ENCODE results near the gene SLC25A38. TPM values are rescaled to one million over a fixed set of nuclear protein-coding genes. Genes with fewer than 3 reads are reported as not detected.

The SLC25A38 gene
- total RNA-seq, 1 donor from 2014 or later = 34.4 TPM

- Histone ChIP-seq H3K27ac (ENCODE audit: low read depth, low read length) (no peak overlapping the region), H3K4me1 (ENCODE audit: insufficient read depth, low read length) (no peaks in the 10 kb centered on the region), H3K9ac (ENCODE audit: low read length) (no peak overlapping the region), H3K4me2 (ENCODE audit: low read length) (no peak overlapping the region), H3K4me3 (ENCODE audit: insufficient read depth, low read depth, low read length) (no peak overlapping the region), H3K79me2 (ENCODE audit: insufficient read depth, low read length) (no peaks in the 10 kb centered on the region), H3K9me3 (ENCODE audit: insufficient read depth, low read depth, low read length) (no peaks in the 10 kb centered on the region), H3K36me3 (ENCODE audit: insufficient read depth, low read length) (no peaks in the 10 kb centered on the region), H3K27me3 (ENCODE audit: insufficient read depth, low read length) (no peaks in the 10 kb centered on the region), H2AFZ (ENCODE audit: low read depth, low read length) (no peak overlapping the region), H4K20me1 (ENCODE audit: insufficient read depth, low read length) (no peaks in the 10 kb centered on the region)
- Mint-ChIP-seq H3K4me1 (ENCODE audit: low read depth, unreplicated experiment) (no peaks in the 10 kb centered on the region), H3K27ac (ENCODE audit: unreplicated experiment) (no peak overlapping the region), H3K27me3 (ENCODE audit: low read depth, unreplicated experiment) (peaks cover 7% of the 10 kb centered on the region), H3K36me3 (ENCODE audit: low read depth, unreplicated experiment) (no peaks in the 10 kb centered on the region), H3K4me3 (ENCODE audit: unreplicated experiment) (no peak overlapping the region), H3K9me3 (ENCODE audit: unreplicated experiment) (no peaks in the 10 kb centered on the region)
- no peak for FAIRE-seq
- DNase-seq (ENCODE audit: low read depth) = no peak
- no peak for TF ChIP-seq CTCF (IDR thresholded peaks at IDR 0.05; ENCODE audit: insufficient read depth, low read depth, low read length)
- no peak for TF ChIP-seq EZH2 (IDR thresholded peaks at IDR 0.05; ENCODE audit: insufficient read depth, low read length)
Measured at GRCh38 chr3:39343076-39343717, 40.0 kb upstream of the SLC25A38 start.

GRCh38 chr3:39343760-39344159, 39.4 kb upstream of the SLC25A38 start:
- TF ChIP-seq CTCF (IDR thresholded peaks at IDR 0.05; ENCODE audit: insufficient read depth, low read depth, low read length) (no peak), EZH2 (IDR thresholded peaks at IDR 0.05; ENCODE audit: insufficient read depth, low read length) (no peak)
- Histone ChIP-seq H3K9me3 (ENCODE audit: insufficient read depth, low read depth, low read length) (no peaks in the 10 kb centered on the region), H3K4me1 (ENCODE audit: insufficient read depth, low read length) (no peaks in the 10 kb centered on the region), H3K36me3 (ENCODE audit: insufficient read depth, low read length) (no peaks in the 10 kb centered on the region), H2AFZ (ENCODE audit: low read depth, low read length) (no peak overlapping the region), H3K27ac (ENCODE audit: low read depth, low read length) (no peak overlapping the region), H3K27me3 (ENCODE audit: insufficient read depth, low read length) (no peaks in the 10 kb centered on the region), H3K4me3 (ENCODE audit: insufficient read depth, low read depth, low read length) (no peak overlapping the region), H3K79me2 (ENCODE audit: insufficient read depth, low read length) (no peaks in the 10 kb centered on the region), H4K20me1 (ENCODE audit: insufficient read depth, low read length) (no peaks in the 10 kb centered on the region), H3K4me2 (ENCODE audit: low read length) (no peak overlapping the region), H3K9ac (ENCODE audit: low read length) (no peak overlapping the region)
- Mint-ChIP-seq H3K36me3 (ENCODE audit: low read depth, unreplicated experiment) (no peaks in the 10 kb centered on the region), H3K4me3 (ENCODE audit: unreplicated experiment) (no peak overlapping the region), H3K27ac (ENCODE audit: unreplicated experiment) (no peak overlapping the region), H3K27me3 (ENCODE audit: low read depth, unreplicated experiment) (peaks cover 7% of the 10 kb centered on the region), H3K4me1 (ENCODE audit: low read depth, unreplicated experiment) (no peaks in the 10 kb centered on the region), H3K9me3 (ENCODE audit: unreplicated experiment) (no peaks in the 10 kb centered on the region)
- FAIRE-seq (no peak), DNase-seq (ENCODE audit: low read depth) (no peak)

- Histone ChIP-seq H3K9me3 (ENCODE audit: insufficient read depth, low read depth, low read length) (no peaks in the 10 kb centered on the region), H4K20me1 (ENCODE audit: insufficient read depth, low read length) (no peaks in the 10 kb centered on the region), H3K4me1 (ENCODE audit: insufficient read depth, low read length) (no peaks in the 10 kb centered on the region), H3K4me2 (ENCODE audit: low read length) (no peak overlapping the region), H3K9ac (ENCODE audit: low read length) (no peak overlapping the region), H3K4me3 (ENCODE audit: insufficient read depth, low read depth, low read length) (no peak overlapping the region), H3K27ac (ENCODE audit: low read depth, low read length) (no peak overlapping the region), H3K27me3 (ENCODE audit: insufficient read depth, low read length) (no peaks in the 10 kb centered on the region), H2AFZ (ENCODE audit: low read depth, low read length) (no peak overlapping the region), H3K36me3 (ENCODE audit: insufficient read depth, low read length) (no peaks in the 10 kb centered on the region), H3K79me2 (ENCODE audit: insufficient read depth, low read length) (no peaks in the 10 kb centered on the region)
- DNase-seq (ENCODE audit: low read depth) = no peak
- FAIRE-seq = no peak
- H3K27me3 Mint-ChIP-seq (ENCODE audit: low read depth, unreplicated experiment) = peaks cover 7% of the 10 kb centered on the region
- H3K4me3 Mint-ChIP-seq (ENCODE audit: unreplicated experiment) = no peak overlapping the region
- no peak overlapping the region for H3K27ac Mint-ChIP-seq (ENCODE audit: unreplicated experiment)
- TF ChIP-seq EZH2 (IDR thresholded peaks at IDR 0.05; ENCODE audit: insufficient read depth, low read length) (no peak), CTCF (IDR thresholded peaks at IDR 0.05; ENCODE audit: insufficient read depth, low read depth, low read length) (no peak)
- no peaks in the 10 kb centered on the region for H3K9me3 Mint-ChIP-seq (ENCODE audit: unreplicated experiment)
- H3K4me1 Mint-ChIP-seq (ENCODE audit: low read depth, unreplicated experiment) = no peaks in the 10 kb centered on the region
- no peaks in the 10 kb centered on the region for H3K36me3 Mint-ChIP-seq (ENCODE audit: low read depth, unreplicated experiment)
Measured at GRCh38 chr3:39344746-39345344, 38.3 kb upstream of the SLC25A38 start.
